ENCODE results near the gene CNN3.

DNA sequence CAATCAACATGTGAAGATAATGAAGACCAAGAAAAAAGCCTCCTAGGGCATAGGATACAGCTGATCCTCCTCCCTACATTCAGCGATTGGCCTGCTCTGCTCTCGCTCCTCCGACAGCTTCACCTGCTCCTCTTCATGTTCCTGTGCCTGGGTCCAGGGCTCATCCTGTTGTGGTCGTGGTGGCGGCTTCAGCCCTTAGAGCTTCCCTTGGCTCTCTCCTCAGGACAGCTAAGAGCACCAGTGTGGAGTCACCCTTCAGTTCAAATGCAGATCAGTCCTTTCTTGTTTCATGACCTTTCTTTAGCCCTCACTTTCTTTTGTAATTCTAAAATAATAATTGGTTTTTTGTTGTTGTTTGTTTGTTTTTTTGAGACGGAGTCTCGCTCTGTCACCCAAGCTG is 18.7 kb downstream of the CNN3 start:
- TF ChIP-seq, protein P1, sequence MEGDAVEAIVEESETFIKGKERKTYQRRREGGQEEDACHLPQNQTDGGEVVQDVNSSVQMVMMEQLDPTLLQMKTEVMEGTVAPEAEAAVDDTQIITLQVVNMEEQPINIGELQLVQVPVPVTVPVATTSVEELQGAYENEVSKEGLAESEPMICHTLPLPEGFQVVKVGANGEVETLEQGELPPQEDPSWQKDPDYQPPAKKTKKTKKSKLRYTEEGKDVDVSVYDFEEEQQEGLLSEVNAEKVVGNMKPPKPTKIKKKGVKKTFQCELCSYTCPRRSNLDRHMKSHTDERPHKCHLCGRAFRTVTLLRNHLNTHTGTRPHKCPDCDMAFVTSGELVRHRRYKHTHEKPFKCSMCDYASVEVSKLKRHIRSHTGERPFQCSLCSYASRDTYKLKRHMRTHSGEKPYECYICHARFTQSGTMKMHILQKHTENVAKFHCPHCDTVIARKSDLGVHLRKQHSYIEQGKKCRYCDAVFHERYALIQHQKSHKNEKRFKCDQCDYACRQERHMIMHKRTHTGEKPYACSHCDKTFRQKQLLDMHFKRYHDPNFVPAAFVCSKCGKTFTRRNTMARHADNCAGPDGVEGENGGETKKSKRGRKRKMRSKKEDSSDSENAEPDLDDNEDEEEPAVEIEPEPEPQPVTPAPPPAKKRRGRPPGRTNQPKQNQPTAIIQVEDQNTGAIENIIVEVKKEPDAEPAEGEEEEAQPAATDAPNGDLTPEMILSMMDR (conservative IDR thresholded peaks at IDR 0.05; ENCODE audit: low read depth, low read length): no peak
- no peak for TF ChIP-seq CEBPB (IDR thresholded peaks at IDR 0.05; ENCODE audit: low read depth, low read length)
- TF ChIP-seq POLR2A (IDR thresholded peaks at IDR 0.05; ENCODE audit: low read depth, low read length): no peak
- TF ChIP-seq FOS (IDR thresholded peaks at IDR 0.05; ENCODE audit: low read depth, low read length): no peak
- TF ChIP-seq RAD21 (IDR thresholded peaks at IDR 0.05; ENCODE audit: low read length): no peak
- no peak for TF ChIP-seq BHLHE40 (IDR thresholded peaks at IDR 0.05; ENCODE audit: low read depth, low read length)
- no peak for TF ChIP-seq MAFK (IDR thresholded peaks at IDR 0.05; ENCODE audit: low read depth, low read length)

Measured in IMR-90 (cell line).